Epithelial cell of esophagus (primary cell): ENCODE measurements around the gene AWAT1.
"Not testable (repeated sequence)": the region's sequence is repeated elsewhere in the genome, so short reads cannot be mapped to it uniquely, and the experiment has no call there.

ENCODE experiments used
- DNase-seq: peaks from one replicate; pipeline ENCODE4 v3.0.0; 2010; ENCODE audit warnings: low read depth
- H3K4me3 ChIP-seq: 2 replicates; pipeline ENCODE4 v1.5.1; 2011; ENCODE audit warnings: mild to moderate bottlenecking, low read length, control low read depth
- TF ChIP-seq, protein P1 (sequence below): IDR thresholded peaks from 2 replicates; pipeline ENCODE4 v1.5.1; 2011; ENCODE audit warnings: low read depth, mild to moderate bottlenecking, low read length, control low read depth, inconsistent platforms; ENCODE audit not compliant: insufficient read depth; ENCODE audit errors: missing control alignments

Gene AWAT1

DNA sequence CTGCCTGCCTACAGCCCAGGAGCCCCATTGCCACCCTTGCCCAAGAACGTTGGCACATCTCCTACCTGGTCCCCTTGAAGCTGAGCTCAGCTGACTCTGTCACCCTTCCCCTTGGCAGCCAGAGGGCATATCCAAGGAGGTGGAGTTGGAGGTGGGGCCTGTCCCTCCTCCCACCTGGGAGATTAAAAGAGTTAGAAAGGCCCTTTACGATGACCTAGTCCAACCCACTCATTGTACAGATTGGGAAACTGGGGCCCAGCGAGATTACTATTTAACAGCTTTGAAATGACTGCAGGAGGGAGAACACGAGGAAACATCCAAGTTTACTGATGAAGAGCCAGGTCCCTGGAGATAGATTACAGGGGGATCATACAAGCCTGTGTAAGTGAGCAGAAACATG is 25.6 kb downstream of the AWAT1 start, which contains the start of gene P2RY4:
TSS of gene P2RY4 (minus strand) at position 101 of the 400 bp plus-strand sequence. CDS start 580 bp downstream, outside the sequence.
- H3K4me3 ChIP-seq: no peak within 1 kb of the TSS
- DNase-seq: no peak
- TF ChIP-seq, protein P1, sequence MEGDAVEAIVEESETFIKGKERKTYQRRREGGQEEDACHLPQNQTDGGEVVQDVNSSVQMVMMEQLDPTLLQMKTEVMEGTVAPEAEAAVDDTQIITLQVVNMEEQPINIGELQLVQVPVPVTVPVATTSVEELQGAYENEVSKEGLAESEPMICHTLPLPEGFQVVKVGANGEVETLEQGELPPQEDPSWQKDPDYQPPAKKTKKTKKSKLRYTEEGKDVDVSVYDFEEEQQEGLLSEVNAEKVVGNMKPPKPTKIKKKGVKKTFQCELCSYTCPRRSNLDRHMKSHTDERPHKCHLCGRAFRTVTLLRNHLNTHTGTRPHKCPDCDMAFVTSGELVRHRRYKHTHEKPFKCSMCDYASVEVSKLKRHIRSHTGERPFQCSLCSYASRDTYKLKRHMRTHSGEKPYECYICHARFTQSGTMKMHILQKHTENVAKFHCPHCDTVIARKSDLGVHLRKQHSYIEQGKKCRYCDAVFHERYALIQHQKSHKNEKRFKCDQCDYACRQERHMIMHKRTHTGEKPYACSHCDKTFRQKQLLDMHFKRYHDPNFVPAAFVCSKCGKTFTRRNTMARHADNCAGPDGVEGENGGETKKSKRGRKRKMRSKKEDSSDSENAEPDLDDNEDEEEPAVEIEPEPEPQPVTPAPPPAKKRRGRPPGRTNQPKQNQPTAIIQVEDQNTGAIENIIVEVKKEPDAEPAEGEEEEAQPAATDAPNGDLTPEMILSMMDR: no peak

DNA sequence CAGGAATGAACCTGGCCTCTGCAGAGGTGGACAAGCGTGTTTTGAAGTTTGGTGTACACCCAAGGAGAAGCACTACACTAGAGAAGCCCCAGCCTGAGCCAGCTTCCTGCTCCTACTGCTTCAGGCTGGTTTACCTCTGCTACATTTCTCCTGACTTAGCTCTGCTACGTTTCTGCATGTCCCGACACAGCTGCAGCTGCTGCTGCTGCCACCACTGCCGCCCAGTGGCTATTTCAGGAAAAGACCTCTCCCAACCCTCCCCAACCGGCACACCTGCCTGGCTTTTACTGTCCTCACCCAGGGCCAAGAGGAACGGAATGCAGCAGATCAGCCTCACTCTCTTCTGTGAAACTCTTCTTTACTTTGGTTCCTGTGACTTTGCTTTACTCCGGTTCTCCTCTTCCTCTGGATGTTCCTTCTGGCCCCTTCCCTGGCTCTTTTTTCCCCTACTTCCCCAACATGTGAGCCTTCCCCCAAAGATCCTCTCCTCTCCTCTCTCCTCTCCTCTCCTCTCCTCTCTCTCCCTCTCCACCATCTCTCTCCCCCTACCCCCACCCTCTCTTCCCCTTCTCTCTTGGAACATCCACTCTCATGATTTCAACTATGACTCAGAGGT is 28.6 kb downstream of the AWAT1 start:
- TF ChIP-seq, protein P1: peak; percentile 82
- peak; percentile 75 for DNase-seq
- H3K4me3 ChIP-seq: no peak overlapping the region

- H3K4me3 ChIP-seq: no peak overlapping the region
- DNase-seq: no peak
- TF ChIP-seq, protein P1: no peak
Observed at GRCh38 chrX:70264784-70265183, 30.3 kb downstream of the AWAT1 start.

DNA sequence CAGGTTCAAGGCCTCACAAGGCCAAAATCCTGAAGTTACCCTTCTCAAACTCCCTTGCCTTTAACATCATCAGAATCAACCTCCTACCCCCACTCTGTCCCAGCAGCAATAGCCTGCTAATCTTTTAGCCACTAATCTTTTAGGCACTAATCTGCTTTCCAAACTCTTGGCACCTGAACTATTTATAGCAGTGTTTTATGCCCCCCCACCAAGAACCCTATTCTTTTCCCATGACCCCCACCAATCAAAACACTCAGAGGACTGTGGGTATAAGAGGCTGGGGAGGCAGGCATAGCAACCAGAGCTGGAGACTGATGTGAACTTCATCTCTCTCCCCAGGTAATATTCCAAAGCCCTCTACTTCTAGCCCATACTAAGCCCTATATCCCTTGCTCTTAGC is 33.6 kb downstream of the AWAT1 start, which contains the start of gene ARR3:
TSS of gene ARR3 (plus strand) at position 301 of the 400 bp plus-strand sequence. CDS start 1,052 bp downstream, outside the sequence.
- no peak for DNase-seq
- TF ChIP-seq, protein P1: no peak
- H3K4me3 ChIP-seq: no peak within 1 kb of the TSS

GRCh38 chrX:70274029-70274428 is 39.6 kb downstream of the AWAT1 start:
- DNase-seq, H3K4me3 ChIP-seq: not testable (repeated sequence)

DNA sequence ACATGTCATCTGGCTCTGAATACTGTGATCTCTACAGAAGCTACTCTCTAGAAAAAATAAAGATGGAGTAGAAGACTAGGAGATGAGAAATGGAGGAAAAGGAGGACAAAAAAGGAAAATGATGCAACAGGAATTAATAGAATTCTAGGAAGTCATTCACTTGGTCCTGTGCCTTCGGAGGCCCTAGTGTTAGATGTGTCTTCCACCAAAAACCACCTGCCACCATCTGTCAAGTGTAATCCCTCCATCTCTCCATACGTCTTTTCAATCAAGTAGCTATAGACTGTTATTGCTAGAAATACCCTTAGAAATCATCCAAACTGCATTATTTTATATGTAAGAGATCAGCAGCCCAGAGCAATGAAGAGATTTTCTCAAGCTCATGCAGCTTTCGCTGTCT is 44.6 kb downstream of the AWAT1 start:
- no peak for DNase-seq
- H3K4me3 ChIP-seq: no peak overlapping the region
- TF ChIP-seq, protein P1: no peak

- DNase-seq: no peak
- TF ChIP-seq, protein P1: no peak
- H3K4me3 ChIP-seq: no peak overlapping the region
Observed at GRCh38 chrX:70280573-70280972, 46.1 kb downstream of the AWAT1 start.
